SKM-1 treated with dmso at 0.1 percent for 144 hours (cell line): Measurements from ENCODE around the gene TET3.
A peak's percentile ranks its signal among the peaks of the same experiment; 100 is the strongest.
"Not testable (repeated sequence)": the region's sequence is repeated elsewhere in the genome, so short reads cannot be mapped to it uniquely, and the experiment has no call there.

Source experiments
- DNase-seq: peaks from one replicate; lab custom pipeline; 2025; ENCODE audit not compliant: unreplicated experiment; lab: John Stamatoyannopoulos, UW

TET3 gene

DNA sequence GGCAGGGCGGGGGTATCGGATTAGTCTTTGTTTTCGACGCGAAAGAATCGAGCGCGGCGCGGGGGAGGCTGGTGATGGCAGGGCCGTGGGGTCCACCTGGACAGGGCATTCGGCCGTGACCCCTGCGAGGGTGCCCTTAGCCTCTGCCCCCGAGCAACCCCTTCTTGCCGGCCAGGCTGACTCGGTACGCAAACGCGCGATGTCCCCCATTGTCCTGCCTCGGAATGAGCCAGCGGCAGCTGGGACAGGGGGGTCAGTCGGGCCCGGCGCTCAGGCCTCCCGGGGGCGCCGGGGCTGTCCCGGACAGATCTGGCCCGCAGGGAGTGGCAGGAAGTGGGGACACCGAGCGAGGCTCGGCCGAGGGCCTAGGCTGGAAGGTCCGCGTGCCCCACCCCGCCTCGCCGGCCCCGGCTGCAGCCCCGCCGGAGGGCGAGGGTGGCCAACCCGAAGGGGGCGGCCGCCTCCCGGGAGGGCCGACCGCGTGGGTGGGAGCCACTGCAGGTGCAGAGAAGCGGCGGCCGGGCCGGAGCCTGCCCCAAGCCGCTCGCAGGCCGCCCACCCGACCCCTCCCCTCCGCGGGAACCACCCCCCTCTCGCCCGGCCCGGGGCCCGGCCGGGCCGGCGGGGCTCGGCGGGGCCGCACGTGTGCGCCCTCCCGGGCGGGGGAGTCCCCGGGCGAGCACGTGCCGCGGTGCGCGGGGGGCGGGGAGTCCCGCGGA is at the start of gene TET3:
Gene TET3 (plus strand): TSS at position 708 of the 719 bp plus-strand sequence. CDS start 1,494 bp downstream, outside the sequence.
- no peak for DNase-seq

DNA sequence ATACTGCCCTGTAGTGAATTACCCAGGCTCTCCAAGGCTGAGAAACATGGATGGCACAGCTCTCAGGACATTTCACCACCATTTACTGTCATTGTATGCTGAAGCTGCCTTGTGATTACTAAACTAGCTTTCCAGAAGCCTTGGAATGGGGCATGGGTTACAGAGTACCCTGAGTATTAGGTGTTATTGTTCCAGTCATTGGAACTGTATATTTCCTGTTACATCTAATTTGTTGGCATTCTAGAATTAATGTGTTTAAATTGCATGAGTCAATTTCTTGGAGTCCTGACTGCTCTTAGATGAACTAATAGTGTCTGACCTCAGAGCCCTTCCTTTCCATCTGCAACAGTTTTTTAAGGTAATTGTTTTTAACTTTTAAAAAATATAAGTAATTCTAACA is 49.1 kb upstream of the TET3 start:
- DNase-seq, result no peak

DNA sequence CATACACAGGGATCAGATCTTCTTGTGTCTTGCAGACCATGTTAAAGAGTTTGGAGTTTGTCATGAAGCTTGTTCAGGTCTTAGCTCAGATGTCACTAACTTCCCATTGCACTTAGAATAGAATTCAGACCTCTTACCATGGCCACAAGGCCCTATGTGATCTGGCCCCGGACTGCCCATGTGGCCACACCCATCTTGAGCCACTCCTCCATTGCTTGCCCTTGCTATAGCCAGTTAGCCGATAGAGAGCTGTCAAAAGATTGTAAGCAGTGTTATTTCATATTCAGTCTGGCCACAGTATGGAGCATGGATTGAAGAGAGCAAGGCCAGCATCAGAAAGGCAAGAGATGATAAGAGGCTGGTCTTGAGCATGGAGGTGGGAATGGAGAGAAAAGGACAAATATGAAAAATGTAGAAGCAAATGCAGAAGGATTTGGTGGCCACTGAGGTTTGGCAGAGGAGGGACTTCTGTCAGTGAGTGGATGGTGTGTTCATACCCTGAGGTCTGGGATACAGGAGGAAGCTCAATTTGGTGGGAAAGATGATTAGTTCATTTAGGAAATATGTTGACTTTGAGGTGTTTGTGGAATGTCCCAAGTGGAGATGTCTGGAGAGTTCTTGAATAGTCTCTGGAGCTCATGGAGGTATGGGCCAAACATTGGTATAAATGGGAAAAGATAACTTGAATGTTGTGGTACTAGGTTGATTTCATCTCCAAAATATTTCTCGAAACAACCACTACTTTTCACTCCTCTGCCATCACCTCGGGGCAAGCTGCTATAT is 47.4 kb upstream of the TET3 start:
- DNase-seq, result no peak

DNA sequence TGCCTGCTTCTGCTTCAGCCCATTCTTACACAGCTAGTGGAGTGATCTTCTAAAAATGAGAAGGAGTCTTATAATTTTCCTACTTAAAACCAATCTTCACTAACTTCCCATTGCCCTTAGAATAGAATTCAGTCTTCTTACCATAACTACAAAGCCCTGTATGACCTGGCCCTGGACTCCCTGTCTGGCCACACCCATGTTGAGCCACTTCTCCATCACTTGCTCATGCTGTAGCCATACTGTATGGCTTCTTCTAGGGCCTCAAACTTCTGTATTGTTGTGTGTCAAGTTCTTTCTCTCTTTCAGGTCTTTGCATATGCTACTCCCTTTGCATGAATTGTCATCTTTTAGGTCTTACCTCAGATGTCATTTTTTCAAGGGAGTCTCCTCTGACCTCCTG is 46.8 kb upstream of the TET3 start:
- DNase-seq, result no peak

DNA sequence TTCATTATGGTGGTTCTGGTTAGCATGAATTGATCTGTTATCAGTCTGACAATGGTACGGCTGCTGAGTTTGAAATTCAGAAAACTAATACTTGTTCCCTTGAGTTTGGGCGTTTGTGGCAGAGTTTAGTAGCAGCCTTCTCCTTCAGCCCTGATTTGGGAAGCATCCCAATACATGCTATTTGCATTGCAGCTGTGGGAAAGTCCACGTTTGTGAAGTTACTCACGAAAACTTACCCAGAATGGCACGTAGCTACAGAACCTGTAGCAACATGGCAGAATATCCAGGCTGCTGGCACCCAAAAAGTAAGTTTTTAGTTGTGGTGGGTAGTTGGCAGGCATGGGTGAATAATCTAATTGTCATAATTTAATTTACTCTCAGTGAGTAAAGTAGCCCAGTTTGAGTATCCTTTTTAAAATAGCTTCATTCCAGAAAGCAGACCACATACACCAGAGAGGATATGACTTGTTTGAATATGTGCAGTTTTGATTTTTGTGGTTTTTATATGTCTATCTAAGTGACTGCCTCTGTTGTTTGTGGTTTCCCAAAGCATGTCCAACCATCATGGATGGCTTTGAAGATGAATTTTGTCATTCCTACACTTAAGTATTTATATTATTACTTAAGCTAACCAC is 45.9 kb upstream of the TET3 start:
- no peak for DNase-seq

DNA sequence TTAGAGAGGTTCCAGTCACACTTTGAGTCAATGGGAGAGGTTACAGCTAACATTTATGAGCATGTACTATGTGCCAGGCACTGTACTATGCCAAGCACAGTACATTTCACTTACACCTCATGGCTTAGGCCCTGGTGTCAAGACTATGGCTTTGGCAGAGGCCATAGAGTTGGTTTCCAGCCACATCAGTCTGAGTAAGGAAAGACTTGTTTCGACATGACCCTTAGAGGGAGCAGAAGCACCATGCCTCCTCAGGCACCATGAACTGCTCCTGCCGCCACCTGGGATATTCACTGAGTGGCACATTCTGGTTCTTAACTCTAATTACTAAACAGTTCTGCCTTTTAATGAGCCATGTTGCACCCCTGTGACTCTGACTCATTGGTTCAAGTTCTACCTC is 45.3 kb upstream of the TET3 start:
- no peak for DNase-seq

DNA sequence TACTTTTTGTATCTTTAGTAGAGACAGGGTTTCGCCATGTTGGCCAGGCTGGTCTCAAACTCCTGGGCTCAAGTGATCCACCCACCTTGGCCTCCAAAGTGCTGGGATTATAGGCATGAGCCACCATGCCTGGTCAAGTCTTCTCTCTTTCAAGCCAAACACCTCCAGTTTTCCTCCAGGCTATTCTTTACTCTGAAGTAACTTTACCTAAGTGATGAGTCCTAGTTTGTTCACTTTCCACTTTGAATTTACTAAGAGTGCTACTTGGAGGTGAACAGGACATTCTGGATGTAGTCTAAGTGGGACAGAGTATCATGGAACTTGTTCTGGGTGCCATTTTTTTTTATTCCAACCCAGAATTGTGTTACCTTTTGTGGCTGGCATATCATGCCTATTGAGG is 44.6 kb upstream of the TET3 start:
- DNase-seq, result not testable (repeated sequence)

DNA sequence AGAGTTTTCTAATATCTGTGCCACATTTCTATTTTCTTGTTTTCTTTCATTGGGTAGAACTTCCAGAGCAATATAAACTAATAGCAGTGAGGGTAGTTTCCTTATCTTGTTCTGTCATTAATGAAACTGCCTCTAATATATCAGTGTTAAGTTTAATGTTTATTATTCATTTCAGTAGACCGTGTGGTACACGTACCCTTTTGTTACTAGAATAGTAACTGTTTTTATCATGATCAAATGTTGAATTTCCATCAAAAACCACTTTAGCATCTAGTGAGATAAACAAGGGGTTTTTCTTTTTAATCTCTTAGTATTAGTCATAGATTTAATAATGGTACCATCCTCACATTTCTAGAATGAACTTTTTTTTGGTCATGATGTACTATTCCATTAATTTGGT is 42.0 kb upstream of the TET3 start:
- no peak for DNase-seq

DNA sequence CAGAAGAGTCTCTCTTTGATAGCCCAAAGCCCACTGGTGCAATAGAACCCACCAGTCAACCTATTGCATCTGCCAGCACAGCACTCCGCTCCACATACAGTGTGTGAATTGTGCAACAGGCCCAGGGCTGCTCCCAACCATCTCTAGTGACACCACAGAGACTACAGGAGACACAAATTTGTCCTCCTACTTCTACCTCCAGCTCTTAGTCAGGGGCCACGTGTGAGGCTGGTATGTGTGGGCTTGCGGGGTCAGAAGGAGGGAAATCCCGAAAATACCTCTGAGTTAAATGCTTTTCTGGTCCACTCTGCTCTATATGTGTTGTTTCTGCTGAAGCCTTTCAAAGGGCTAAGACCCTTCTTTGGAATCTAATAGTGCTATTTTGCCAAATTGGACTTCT is 40.0 kb upstream of the TET3 start:
- no peak for DNase-seq

DNA sequence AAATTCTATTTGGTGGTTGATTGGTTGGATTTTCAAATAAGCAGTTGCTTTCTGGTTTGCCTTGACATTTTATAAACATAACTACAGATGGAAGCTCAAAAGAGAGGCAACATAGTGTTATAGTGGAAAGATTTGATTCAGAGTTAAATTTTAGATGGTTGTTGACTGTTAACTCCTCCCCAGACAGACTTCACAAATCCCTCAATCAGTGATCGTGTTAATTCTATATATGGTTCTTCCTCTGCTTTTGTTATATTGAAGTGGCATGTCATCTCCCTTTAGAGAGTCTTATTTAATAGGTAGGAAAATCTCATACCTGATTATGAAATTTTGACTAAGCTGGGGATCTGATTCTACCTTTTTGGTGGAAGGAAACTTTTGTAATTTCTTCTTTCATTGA is 38.5 kb upstream of the TET3 start:
- DNase-seq, result no peak

DNA sequence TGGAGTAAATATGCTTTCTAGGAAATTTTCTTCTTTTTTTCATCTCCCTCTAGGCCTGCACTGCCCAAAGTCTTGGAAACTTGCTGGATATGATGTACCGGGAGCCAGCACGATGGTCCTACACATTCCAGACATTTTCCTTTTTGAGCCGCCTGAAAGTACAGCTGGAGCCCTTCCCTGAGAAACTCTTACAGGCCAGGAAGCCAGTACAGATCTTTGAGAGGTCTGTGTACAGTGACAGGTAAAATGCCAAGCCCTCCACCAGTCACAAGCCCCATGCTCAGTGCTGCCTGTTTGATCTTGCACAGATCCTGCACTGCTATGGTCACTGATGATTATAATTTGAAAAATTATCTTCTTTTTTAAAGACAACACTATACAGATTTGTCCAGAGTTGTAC is 38.0 kb upstream of the TET3 start:
- no peak for DNase-seq

DNA sequence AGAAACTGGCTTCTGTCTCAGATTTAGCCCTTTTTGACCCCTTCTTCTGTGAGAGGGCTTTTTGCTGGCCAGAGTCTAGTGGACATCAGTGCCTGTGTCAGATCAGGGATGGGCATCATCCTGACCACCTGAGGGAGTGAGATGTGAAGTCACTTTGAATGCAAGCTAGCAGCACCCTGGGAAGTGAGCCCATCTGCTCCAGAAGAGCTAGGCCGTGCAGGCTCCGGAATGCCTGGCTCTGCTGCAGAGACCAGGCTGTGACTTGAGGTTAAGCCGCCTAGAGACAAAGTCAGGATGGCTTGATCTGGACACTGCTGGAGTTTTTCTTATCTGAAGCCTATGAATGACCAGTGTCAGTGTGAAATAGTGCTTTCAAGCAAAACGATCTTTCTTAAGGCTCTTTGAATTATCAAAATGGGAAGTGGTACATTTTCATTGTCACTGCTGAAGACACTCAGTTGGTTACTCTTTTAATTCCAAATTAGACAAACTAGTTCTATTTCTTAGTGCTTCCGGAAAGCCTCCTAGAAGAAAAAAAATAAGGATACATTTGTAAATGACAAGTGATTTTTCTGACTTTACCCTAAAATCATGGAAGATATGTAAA is 37.2 kb upstream of the TET3 start:
- DNase-seq, result no peak

DNA sequence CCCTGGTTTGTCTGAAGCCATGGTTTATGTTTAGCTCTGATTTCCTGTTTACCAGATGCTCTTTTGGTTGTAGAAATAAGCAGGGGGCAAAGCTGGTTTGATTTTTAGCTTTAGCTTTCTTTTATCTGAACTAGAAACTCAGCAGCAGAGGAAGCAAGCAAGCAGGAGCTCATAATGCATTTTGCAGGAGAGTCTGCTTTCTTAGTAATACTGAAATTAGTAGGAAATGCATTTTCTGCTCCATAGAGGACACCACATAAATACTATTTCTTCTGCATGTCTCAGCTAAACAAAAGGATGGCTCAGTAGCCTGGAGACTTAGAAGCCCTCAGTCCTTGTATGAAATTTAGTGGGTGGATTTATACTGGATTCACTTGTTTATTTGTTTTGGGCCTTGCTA is 34.9 kb upstream of the TET3 start:
- no peak for DNase-seq

DNA sequence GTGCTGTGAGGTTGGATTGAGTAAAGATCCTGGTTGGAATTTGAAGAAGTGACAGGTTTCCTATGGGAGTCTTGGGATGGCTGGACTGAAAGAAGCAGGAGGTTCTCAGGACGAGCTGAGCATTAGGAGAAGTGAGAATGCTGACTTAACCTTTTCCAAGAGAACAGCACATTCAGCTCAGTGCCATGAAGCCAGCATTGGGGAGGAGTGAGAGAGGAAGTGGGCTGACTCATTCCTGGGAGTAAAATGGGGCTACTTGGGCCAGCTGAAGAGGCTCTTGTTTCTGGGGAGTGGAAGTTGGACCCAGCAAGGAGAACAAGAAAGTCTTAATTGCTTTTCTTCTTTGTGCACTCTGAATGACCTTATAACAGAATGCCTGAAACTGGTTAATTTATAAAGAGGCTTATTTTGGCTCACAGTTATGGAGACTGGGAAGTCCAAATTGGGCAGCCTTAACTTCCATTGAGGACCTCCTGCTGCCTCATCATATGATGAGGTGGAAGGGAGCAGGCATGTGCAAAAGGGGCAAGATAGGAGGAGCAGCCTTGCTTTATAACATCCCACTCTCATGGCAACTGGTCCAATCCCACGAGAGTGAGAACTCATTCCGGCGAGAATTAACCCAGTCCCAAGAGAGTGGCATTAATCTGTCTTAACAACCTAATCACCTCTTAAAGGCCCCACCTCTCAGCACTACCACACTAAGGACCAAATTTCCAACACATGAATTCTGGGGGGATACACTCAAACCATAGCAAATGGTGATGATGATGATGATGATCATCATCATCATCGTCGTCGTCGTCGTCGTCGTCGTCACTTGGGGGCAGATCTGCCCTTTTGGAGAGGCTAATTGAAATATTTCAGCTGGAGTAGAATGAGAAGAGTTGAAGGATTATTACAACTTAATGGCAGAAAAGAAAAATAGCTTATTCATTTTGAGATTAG is 31.9 kb upstream of the TET3 start:
- peak; percentile 20 for DNase-seq

DNA sequence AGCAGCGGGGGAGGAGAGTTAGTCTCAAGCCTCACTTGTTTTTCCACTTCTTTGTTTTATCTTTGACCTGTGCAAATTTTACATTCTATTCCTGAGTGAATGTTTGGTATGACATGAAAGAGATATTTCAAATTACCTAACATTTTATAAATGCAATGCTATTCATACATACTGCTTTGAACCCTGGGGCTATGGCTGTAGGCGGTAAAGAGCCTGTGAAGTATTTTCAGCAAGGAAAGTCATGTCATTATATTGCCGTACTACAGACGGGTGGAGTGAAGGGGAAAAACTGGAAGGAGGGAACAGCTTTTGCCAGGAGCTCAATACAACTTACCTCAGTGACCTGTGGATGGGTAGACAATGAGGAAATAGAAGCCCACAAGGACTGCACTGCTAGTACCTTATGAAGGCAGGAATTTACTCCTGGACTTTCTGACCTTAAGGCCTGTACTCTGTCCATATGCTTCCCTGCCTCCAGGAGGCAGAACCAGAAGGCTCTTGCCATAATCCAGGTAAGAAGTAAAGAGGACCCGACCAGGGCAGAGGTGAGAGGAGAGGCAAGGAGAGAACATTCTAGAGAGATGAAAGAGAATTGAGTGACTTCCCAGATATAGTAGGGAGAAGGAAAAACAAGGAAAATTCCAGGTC is 28.4 kb upstream of the TET3 start:
- no peak for DNase-seq

DNA sequence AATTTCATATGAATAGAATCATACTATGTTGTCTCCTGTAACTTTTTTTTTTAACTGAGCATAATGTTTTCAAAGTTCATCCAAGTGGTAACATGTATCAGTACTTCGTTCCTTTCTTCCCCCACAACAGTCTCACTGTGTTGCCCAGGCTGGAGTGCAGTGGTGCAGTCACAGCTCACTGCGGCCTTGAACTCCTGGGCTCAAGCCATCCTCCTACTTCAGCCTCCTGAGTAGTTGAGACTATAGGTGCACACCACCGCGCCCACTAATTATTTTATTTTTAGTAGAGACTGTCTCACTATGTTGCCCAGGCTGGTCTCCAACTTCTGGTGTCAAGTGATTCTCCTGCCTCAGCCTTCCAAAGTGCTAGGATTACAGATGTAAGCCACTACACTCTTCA is 23.4 kb upstream of the TET3 start:
- DNase-seq, result no peak

DNA sequence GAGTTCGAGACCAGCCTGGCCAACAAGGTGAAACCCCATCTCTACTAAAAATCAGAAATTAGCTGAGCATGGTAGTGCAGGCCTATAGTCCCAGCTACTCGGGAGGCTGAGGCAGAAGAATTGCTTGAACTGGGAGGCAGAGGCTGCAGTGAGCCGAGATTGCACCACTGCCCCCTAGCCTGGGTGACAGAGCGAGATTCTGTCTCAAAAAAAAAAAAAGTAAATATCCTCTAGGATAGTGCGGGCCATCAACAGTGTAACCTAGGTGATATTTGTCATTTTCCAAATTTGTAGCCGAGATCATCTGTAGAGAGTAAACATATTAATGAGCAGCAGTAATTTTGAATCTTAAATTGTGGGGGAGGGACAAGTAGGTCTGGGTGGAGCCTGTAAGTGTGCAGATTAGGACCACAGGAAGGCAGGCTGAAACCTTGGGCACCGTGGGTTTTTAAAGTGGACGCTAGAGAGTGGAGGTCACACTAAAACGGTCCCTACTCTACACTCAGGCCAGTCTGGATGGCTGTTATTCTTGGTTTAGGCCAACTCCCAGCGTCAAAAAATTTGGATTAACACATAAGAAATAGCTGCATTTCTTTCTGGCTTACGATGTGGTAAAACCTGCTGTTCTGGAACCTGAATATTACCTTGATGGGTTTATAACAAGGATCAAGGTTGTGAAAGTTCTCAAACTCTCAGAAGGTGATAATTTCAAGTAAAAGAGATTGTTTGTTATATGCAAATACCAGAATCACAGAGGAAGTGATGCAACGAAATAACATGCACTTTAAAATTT is 22.7 kb upstream of the TET3 start:
- DNase-seq, result no peak

DNA sequence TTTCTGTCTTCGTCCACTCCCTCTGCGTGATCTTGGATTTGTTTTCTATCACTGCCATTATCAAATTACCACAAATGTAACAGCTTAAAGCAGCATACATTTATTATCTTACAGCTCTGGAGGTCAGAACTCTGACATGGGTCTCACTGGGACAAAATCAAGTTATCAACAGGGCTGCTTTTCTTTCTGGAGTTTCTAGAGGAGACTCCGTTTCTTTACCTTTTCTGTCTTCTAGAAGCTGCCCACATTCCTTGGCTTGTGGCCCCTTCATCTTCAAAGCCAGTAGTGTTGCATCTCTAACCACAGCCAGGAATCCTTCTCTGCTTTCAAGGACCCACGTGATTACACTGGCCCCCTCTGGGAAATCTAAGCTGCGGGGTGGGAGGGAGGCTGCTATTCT is 21.9 kb upstream of the TET3 start:
- DNase-seq, result no peak

DNA sequence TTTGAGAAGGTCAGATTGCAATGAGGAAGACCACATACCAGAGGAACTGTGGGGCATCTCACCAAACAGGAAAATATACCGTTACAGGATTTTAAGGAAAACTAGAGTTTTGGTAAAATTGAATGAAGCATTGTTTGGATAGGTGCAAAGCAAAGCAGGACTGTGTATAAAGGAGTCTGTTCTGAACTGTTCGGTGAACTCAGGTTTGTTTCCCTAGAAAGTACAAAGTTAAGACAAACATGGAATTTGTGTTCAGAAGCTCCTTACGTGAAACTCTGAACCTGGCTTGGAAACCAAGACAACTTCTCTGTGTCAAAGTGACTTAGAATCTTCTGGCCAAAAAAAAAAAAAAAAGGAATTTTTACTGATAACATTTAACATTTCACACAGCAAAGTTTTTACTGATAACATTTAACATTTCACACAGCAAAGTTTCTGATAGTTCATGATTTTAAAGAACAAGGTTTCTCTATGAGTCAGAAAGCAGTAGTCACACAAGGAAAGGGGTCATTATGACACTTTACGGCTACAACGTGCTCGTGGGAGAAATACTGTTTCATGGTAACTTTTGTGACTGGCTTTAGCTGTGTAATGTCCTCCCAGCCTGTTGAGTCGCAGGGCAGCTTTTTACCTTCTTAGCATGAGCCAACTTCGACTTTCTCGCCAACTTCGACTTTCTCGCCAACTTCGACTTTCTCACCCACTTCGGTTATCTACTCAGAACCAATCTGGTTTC is 21.2 kb upstream of the TET3 start:
- no peak for DNase-seq
